ENCODE results near the gene DERA. TPM values are rescaled to one million over a fixed set of nuclear protein-coding genes. Genes with fewer than 3 reads are reported as not detected.

The DERA gene
- total and polyA plus RNA-seq, 2 of the 13 experiments (the other 11 are each of a cell fraction or from before 2014, with no cell fraction given), result 24.0 to 51.3 TPM

DNA sequence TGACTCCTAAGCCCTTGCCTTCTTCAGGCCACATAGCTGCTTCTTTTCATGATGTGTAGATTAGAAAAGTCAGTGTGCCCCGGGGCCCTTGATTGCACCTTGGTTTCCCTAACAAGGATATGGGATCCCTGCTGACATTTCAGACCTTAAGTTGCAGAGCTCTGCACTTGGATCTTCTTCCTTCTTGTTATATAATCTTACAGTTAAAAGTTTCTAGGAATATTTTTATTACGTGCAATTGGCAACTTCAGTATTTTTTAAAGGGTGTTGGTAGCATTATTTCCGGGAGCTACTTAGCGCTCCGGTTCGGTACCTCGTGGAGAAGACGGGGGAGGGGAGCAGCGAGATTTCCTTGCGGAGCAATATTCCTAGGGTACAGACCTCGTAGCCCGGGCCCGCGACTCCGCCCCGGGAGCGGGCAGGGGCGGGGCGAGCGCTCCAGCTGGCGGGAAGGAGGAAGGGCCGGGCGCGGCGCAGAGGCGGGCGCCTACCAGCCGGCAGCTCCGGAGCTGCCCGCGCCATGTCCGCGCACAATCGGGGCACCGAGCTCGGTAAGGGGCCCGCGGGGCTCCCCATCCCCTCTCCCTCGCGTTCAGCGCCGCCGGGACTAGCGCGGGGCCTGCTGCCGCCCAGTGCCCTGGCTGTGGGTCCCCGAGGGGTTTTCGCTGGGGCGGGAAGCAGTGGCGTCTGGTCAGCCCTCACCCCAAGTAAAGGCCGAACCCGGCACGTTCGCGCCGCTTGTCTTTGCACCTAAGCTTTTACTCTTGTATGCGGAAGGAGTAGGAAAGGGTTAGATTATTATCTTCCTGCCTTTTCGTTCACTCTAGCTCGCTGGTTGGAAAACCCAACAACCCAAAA is at the start of gene DERA (continued):
- TF ChIP-seq, protein P1, sequence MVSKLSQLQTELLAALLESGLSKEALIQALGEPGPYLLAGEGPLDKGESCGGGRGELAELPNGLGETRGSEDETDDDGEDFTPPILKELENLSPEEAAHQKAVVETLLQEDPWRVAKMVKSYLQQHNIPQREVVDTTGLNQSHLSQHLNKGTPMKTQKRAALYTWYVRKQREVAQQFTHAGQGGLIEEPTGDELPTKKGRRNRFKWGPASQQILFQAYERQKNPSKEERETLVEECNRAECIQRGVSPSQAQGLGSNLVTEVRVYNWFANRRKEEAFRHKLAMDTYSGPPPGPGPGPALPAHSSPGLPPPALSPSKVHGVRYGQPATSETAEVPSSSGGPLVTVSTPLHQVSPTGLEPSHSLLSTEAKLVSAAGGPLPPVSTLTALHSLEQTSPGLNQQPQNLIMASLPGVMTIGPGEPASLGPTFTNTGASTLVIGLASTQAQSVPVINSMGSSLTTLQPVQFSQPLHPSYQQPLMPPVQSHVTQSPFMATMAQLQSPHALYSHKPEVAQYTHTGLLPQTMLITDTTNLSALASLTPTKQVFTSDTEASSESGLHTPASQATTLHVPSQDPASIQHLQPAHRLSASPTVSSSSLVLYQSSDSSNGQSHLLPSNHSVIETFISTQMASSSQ (IDR thresholded peaks at IDR 0.05; ENCODE audit: low read depth), result no peak
- TF ChIP-seq, protein P1 (CRISPR knock-in tag; IDR thresholded peaks at IDR 0.05; ENCODE audit: borderline replicate concordance), result no peak
- TF ChIP-seq ZFP41 (CRISPR knock-in tag; IDR thresholded peaks at IDR 0.05; ENCODE audit: borderline replicate concordance) (no peak), RFXAP (CRISPR knock-in tag; IDR thresholded peaks at IDR 0.05; ENCODE audit: borderline replicate concordance) (no peak), PITX1 (CRISPR knock-in tag; IDR thresholded peaks at IDR 0.05) (no peak), ZFP90 (CRISPR knock-in tag; IDR thresholded peaks at IDR 0.05; ENCODE audit: borderline replicate concordance) (no peak), IRX3 (CRISPR knock-in tag; IDR thresholded peaks at IDR 0.05; ENCODE audit: borderline replicate concordance, low read depth) (no peak), HOXA3 (CRISPR knock-in tag; IDR thresholded peaks at IDR 0.05) (peak; percentile 70), KDM5A (IDR thresholded peaks at IDR 0.05; ENCODE audit: borderline replicate concordance, low read length) (peak; percentile 45; the same call in 1 of the 2 replicates), PLRG1 (conservative IDR thresholded peaks at IDR 0.05) (no peak), TEAD3 (CRISPR knock-in tag; optimal IDR thresholded peaks at IDR 0.05; ENCODE audit: borderline replicate concordance) (peak; percentile 15), ZNF431 (CRISPR knock-in tag; IDR thresholded peaks at IDR 0.05; ENCODE audit: borderline replicate concordance, low read depth) (no peak), TBL1XR1 (IDR thresholded peaks at IDR 0.05; ENCODE audit: borderline replicate concordance, low read length, partially characterized antibody) (no peak), GFI1 (CRISPR knock-in tag; IDR thresholded peaks at IDR 0.05; ENCODE audit: borderline replicate concordance) (no peak), ZMAT3 (CRISPR knock-in tag; conservative IDR thresholded peaks at IDR 0.05) (peak; percentile 81), SALL1 (CRISPR knock-in tag; IDR thresholded peaks at IDR 0.05) (peak; percentile 72; the same call in 1 of the 2 replicates)
- TF ChIP-seq, protein P2, sequence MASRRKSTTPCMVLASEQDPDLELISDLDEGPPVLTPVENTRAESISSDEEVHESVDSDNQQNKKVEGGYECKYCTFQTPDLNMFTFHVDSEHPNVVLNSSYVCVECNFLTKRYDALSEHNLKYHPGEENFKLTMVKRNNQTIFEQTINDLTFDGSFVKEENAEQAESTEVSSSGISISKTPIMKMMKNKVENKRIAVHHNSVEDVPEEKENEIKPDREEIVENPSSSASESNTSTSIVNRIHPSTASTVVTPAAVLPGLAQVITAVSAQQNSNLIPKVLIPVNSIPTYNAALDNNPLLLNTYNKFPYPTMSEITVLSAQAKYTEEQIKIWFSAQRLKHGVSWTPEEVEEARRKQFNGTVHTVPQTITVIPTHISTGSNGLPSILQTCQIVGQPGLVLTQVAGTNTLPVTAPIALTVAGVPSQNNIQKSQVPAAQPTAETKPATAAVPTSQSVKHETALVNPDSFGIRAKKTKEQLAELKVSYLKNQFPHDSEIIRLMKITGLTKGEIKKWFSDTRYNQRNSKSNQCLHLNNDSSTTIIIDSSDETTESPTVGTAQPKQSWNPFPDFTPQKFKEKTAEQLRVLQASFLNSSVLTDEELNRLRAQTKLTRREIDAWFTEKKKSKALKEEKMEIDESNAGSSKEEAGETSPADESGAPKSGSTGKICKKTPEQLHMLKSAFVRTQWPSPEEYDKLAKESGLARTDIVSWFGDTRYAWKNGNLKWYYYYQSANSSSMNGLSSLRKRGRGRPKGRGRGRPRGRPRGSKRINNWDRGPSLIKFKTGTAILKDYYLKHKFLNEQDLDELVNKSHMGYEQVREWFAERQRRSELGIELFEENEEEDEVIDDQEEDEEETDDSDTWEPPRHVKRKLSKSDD (CRISPR knock-in tag; IDR thresholded peaks at IDR 0.05; ENCODE audit: low read depth), result no peak
- TF ChIP-seq, protein P3, sequence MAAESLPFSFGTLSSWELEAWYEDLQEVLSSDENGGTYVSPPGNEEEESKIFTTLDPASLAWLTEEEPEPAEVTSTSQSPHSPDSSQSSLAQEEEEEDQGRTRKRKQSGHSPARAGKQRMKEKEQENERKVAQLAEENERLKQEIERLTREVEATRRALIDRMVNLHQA (CRISPR knock-in tag; IDR thresholded peaks at IDR 0.05), result no peak
- TF ChIP-seq, protein P4, sequence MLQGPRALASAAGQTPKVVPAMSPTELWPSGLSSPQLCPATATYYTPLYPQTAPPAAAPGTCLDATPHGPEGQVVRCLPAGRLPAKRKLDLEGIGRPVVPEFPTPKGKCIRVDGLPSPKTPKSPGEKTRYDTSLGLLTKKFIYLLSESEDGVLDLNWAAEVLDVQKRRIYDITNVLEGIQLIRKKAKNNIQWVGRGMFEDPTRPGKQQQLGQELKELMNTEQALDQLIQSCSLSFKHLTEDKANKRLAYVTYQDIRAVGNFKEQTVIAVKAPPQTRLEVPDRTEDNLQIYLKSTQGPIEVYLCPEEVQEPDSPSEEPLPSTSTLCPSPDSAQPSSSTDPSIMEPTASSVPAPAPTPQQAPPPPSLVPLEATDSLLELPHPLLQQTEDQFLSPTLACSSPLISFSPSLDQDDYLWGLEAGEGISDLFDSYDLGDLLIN (CRISPR knock-in tag; IDR thresholded peaks at IDR 0.05; ENCODE audit: borderline replicate concordance), result no peak; the same call in 1 of the 2 replicates

Measured in HepG2 (cell line).